WTC11 (cell line): Measurements from ENCODE around the gene OXNAD1.

Experiments
- FOXJ3 ChIP-seq: sonication (generic); formaldehyde crosslinking; IDR thresholded peaks from 2 replicates; pipeline ENCODE4 v1.9.0; 2021; ENCODE audit warnings: missing genetic modification reagents, mild to moderate bottlenecking, borderline replicate concordance
- GRHL2 ChIP-seq: fragments of 250-450 bp; sonication (Bioruptor Pico); IDR thresholded peaks from 2 replicates; pipeline ENCODE4 v1.8.0; 2022; ENCODE audit warnings: mild to moderate bottlenecking, moderate library complexity; ENCODE audit not compliant: insufficient replicate concordance, severe bottlenecking
- NR2C2 ChIP-seq: sonication (generic); formaldehyde crosslinking; IDR thresholded peaks from 2 replicates; pipeline ENCODE4 v1.8.0; 2022; ENCODE audit warnings: mild to moderate bottlenecking, missing genetic modification reagents
- TF ChIP-seq, protein P1 (sequence below): fragments of 200-600 bp; IDR thresholded peaks from 2 replicates; pipeline ENCODE4 v1.8.0; 2022; ENCODE audit warnings: antibody characterized with exemption
- TF ChIP-seq, protein P2 (sequence below): sonication (generic); formaldehyde crosslinking; IDR thresholded peaks from 2 replicates; pipeline ENCODE4 v1.8.1; 2023; ENCODE audit warnings: mild to moderate bottlenecking, missing genetic modification reagents

DNA sequence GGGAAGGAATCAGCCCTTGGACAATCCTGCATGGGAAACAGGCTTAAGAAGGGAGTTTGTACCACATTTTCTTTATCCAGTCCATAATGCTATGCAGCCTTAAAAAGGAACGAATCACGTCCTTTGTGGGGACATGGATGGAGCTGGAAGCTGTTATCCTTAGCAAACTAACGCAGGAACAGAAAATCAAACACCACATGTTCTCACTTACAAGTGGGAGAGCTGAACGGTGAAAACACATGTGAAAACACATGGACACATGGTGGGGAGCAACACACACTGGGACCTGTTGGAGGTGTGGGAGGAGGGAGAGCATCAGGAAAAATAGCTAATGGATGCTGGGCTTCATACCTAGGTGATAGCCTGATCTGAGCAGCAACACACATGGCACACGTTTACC is 70.3 kb downstream of the OXNAD1 start:
- TF ChIP-seq, protein P1, sequence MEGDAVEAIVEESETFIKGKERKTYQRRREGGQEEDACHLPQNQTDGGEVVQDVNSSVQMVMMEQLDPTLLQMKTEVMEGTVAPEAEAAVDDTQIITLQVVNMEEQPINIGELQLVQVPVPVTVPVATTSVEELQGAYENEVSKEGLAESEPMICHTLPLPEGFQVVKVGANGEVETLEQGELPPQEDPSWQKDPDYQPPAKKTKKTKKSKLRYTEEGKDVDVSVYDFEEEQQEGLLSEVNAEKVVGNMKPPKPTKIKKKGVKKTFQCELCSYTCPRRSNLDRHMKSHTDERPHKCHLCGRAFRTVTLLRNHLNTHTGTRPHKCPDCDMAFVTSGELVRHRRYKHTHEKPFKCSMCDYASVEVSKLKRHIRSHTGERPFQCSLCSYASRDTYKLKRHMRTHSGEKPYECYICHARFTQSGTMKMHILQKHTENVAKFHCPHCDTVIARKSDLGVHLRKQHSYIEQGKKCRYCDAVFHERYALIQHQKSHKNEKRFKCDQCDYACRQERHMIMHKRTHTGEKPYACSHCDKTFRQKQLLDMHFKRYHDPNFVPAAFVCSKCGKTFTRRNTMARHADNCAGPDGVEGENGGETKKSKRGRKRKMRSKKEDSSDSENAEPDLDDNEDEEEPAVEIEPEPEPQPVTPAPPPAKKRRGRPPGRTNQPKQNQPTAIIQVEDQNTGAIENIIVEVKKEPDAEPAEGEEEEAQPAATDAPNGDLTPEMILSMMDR, result no peak
- TF ChIP-seq FOXJ3, result no peak
- TF ChIP-seq GRHL2 (CRISPR knock-in tag), result no peak
- TF ChIP-seq, protein P2, sequence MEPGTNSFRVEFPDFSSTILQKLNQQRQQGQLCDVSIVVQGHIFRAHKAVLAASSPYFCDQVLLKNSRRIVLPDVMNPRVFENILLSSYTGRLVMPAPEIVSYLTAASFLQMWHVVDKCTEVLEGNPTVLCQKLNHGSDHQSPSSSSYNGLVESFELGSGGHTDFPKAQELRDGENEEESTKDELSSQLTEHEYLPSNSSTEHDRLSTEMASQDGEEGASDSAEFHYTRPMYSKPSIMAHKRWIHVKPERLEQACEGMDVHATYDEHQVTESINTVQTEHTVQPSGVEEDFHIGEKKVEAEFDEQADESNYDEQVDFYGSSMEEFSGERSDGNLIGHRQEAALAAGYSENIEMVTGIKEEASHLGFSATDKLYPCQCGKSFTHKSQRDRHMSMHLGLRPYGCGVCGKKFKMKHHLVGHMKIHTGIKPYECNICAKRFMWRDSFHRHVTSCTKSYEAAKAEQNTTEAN (CRISPR knock-in tag), result no peak
- TF ChIP-seq NR2C2, result no peak
